CD14-positive monocyte (primary cell): ENCODE results near the gene CCDC117. TPM values are rescaled to one million over a fixed set of nuclear protein-coding genes. Genes with fewer than 3 reads are reported as not detected.

Experiments used
- DNase-seq, 3 donors: peaks; one replicate each; pipeline ENCODE4 v3.0.0-alpha.2; 2011 to 2022
- H2AFZ ChIP-seq: 2 replicates; pipeline ENCODE4 v1.6.0; 2012; ENCODE audit warnings: mild to moderate bottlenecking, low read depth, low read length, inconsistent platforms; ENCODE audit not compliant: insufficient read depth, poor library complexity, severe bottlenecking
- H3K27ac ChIP-seq, 2 donors: 1 replicate in 1 of 2; 2 replicates in 1 of 2; pipeline ENCODE4 v1.5.1; 2012 to 2013; ENCODE audit warnings: low read length in 2 of 2, control low read depth in 1 of 2, inconsistent platforms in 1 of 2, low read depth in 1 of 2, mild to moderate bottlenecking in 1 of 2
- H3K27me3 ChIP-seq, 2 donors: one replicate each; pipeline versions ENCODE4 v1.6.0 to v1.6.1; 2011 to 2013; ENCODE audit warnings: low read length in 2 of 2; ENCODE audit not compliant: control insufficient read depth in 2 of 2, insufficient read depth in 2 of 2
- H3K36me3 ChIP-seq, 2 donors: replicated peaks in 1 of 2; 1 replicate in 1 of 2; 2 replicates in 1 of 2; pipeline versions ENCODE4 v1.5.1 to v1.6.1; 2012 to 2013; ENCODE audit warnings: low read length in 2 of 2, control low read depth in 1 of 2, inconsistent platforms in 1 of 2, mild to moderate bottlenecking in 1 of 2; ENCODE audit not compliant: insufficient read depth in 2 of 2, control insufficient read depth in 1 of 2
- H3K4me1 ChIP-seq, 2 donors: 1 replicate in 1 of 2; 2 replicates in 1 of 2; pipeline versions ENCODE4 v1.5.1 to v1.6.1; 2012 to 2013; ENCODE audit warnings: low read length in 2 of 2, control low read depth in 1 of 2, inconsistent platforms in 1 of 2, mild to moderate bottlenecking in 1 of 2, moderate library complexity in 1 of 2; ENCODE audit not compliant: insufficient read depth in 2 of 2, control insufficient read depth in 1 of 2
- H3K4me2 ChIP-seq: replicated peaks from 2 replicates; pipeline ENCODE3; 2012; ENCODE audit warnings: low read length, moderate library complexity, mild to moderate bottlenecking; ENCODE audit not compliant: poor library complexity, severe bottlenecking; ENCODE audit errors: extremely low read depth
- H3K4me3 ChIP-seq, 3 experiments: fragments of 200-600 bp in 1 of 3; sonication (generic) in 1 of 3; replicated peaks in 1 of 3; 1 replicate in 2 of 3; 2 replicates in 1 of 3; pipeline ENCODE4 v1.5.1; 2011 to 2013; ENCODE audit warnings: low read length in 3 of 3, mild to moderate bottlenecking in 3 of 3, control low read depth in 2 of 3, low read depth in 2 of 3, inconsistent platforms in 1 of 3, moderate library complexity in 1 of 3
- H3K79me2 ChIP-seq: 2 replicates; pipeline ENCODE4 v1.6.0; 2012; ENCODE audit warnings: mild to moderate bottlenecking, control low read depth, inconsistent platforms, low read length, moderate library complexity; ENCODE audit not compliant: insufficient read depth
- H3K9ac ChIP-seq: 2 replicates; pipeline ENCODE4 v1.6.0; 2017; ENCODE audit warnings: low read length, mild to moderate bottlenecking; ENCODE audit not compliant: insufficient read depth, poor library complexity, severe bottlenecking
- H3K9me3 ChIP-seq, 2 donors: replicated peaks in 1 of 2; 1 replicate in 1 of 2; 2 replicates in 1 of 2; pipeline versions ENCODE4 v1.5.1 to v1.6.1; 2012 to 2013; ENCODE audit warnings: low read length in 2 of 2, control low read depth in 1 of 2; ENCODE audit not compliant: control insufficient read depth in 1 of 2, insufficient read depth in 1 of 2
- H4K20me1 ChIP-seq: 2 replicates; pipeline ENCODE4 v1.6.0; 2012; ENCODE audit warnings: mild to moderate bottlenecking, low read length, control low read depth, moderate library complexity; ENCODE audit not compliant: insufficient read depth
- H3K27ac Mint-ChIP-seq, 7 donors: one replicate each; pipeline ENCODE4 v1.8.0; 2020; ENCODE audit warnings: mild to moderate bottlenecking in 7 of 7, mixed read lengths in 7 of 7, moderate library complexity in 6 of 7, inconsistent platforms in 2 of 7
- H3K27me3 Mint-ChIP-seq, 3 donors: one replicate each; pipeline ENCODE4 v1.8.0; 2021 to 2022; ENCODE audit warnings: low read depth in 3 of 3, mild to moderate bottlenecking in 3 of 3, mixed read lengths in 3 of 3, moderate library complexity in 3 of 3, inconsistent platforms in 1 of 3
- H3K36me3 Mint-ChIP-seq, 2 donors: one replicate each; pipeline ENCODE4 v1.8.0; 2020; ENCODE audit warnings: mixed read lengths in 2 of 2, inconsistent platforms in 1 of 2, mild to moderate bottlenecking in 1 of 2
- H3K4me1 Mint-ChIP-seq: one replicate; pipeline ENCODE4 v1.8.0; 2020; ENCODE audit warnings: mild to moderate bottlenecking, mixed read lengths
- H3K4me3 Mint-ChIP-seq, 2 donors: one replicate each; pipeline ENCODE4 v1.8.0; 2020; ENCODE audit warnings: mild to moderate bottlenecking in 2 of 2, mixed read lengths in 2 of 2, moderate library complexity in 1 of 2
- H3K9me3 Mint-ChIP-seq, 7 donors: one replicate each; pipeline ENCODE4 v1.8.0; 2020 to 2022; ENCODE audit warnings: mixed read lengths in 7 of 7, mild to moderate bottlenecking in 6 of 7, moderate library complexity in 6 of 7, inconsistent platforms in 2 of 7
- CTCF ChIP-seq: fragments of 200-600 bp; IDR thresholded peaks from one replicate; pipeline ENCODE4 v1.8.0; 2022; ENCODE audit warnings: antibody characterized with exemption, mild to moderate bottlenecking
- WGBS: methylation state at CpG from one replicate; pipeline ENCODE4 v1.1.5; 2013; ENCODE audit warnings: missing lambda C conversion rate; ENCODE audit not compliant: insufficient coverage; 5-methylcytosine and 5-hydroxymethylcytosine counted together
- intact Hi-C, 2 donors: fragments of 100-400 bp; cut with micrococcal nuclease; formaldehyde crosslinking; loops; one replicate each; pipeline versions ENCODE4 v1.15.0 to v1.15.1; 2023
- polyA minus RNA-seq: library from RNA; depleted of rRNA, polyadenylated mRNA; stranded (reverse); fragments of >200 nt; gene quantifications from 2 replicates; pipeline ENCODE4 v1.2.3, GENCODE V29; 2012
- polyA plus RNA-seq, 3 donors: library from polyadenylated mRNA; depleted of rRNA in 1 of 3; unstranded in 2 of 3; stranded (reverse) in 1 of 3; fragments of 300-500 nt in 2 of 3; fragments of >200 nt in 1 of 3; fragmentation: Illumina TruSeq in 2 of 3; gene quantifications; 1 replicate in 2 of 3; 2 replicates in 1 of 3; pipeline ENCODE4 v1.2.3, GENCODE V29; 2012 to 2021
- total RNA-seq, 12 experiments: library from RNA in 1 of 12; stranded (reverse) in 1 of 12; fragments of 120-200 nt in 1 of 12; gene quantifications; one replicate each; pipeline ENCODE4 v1.2.4 and lab custom pipeline; 2013 to 2026; ENCODE audit warnings: mixed read lengths in 6 of 12, inconsistent platforms in 1 of 12

The CCDC117 gene
- 20.7 TPM for total RNA-seq (2013)
- polyA plus RNA-seq, result 10 to 100 TPM in 2 of 3 donors, 1 to 10 TPM in 1; 6.8 to 12.6 (median 10.3) TPM
- 5.3 and 6.8 TPM in 2 replicates for polyA minus RNA-seq
- 28.0 to 113 (median 60.0) reads per million in 11 experiments for total RNA-seq (lab: John Stamatoyannopoulos, UW)

- peak within 1 kb of the TSS; percentile 85 for H2AFZ ChIP-seq
- intact Hi-C loops, result loop anchor here (1.0 to 10.0 kb wide), 4 partner anchors 28 to 52 kb away; partner anchors contain the start of genes HSCB (in 2 of the 2) and XBP1 (in 1 of the 2)
- H4K20me1 ChIP-seq, result peaks cover 42% of the 10 kb centered on the region
- peak within 1 kb of the TSS; percentile 83 to 93 for H3K27ac ChIP-seq
- H3K27me3 ChIP-seq, result no peaks in the 10 kb centered on the region
- DNase-seq, result peak; percentile 89 to 93 (median 90)
- Mint-ChIP-seq H3K27ac (peak within 1 kb of the TSS; percentile 83 to 97 (median 92)), H3K27me3 (peaks cover 0 to 2% (median 1%) of the 10 kb centered on the region in 3 donors), H3K4me1 (peaks cover 20% of the 10 kb centered on the region), H3K9me3 (peaks cover 0 to 10% (median 7%) of the 10 kb centered on the region in 7 donors), H3K4me3 (peak within 1 kb of the TSS; percentile 87 to 93), H3K36me3 (peaks cover 16 to 32% of the 10 kb centered on the region in 2 donors)
- peaks cover 5% of the 10 kb centered on the region in 2 donors for H3K9me3 ChIP-seq
- TF ChIP-seq CTCF, result peak; percentile 54
- H3K4me1 ChIP-seq, result peaks cover 17 to 19% of the 10 kb centered on the region in 2 donors
- peaks cover 53% of the 10 kb centered on the region for H3K79me2 ChIP-seq
- under 1% methylated on average over 86 of the region's 92 CpGs for WGBS
- peak within 1 kb of the TSS; percentile 86 for H3K4me2 ChIP-seq
- peak within 1 kb of the TSS; percentile 85 to 95 (median 90) for H3K4me3 ChIP-seq
- peaks cover 9 to 28% of the 10 kb centered on the region in 2 donors for H3K36me3 ChIP-seq
- H3K9ac ChIP-seq, result peak within 1 kb of the TSS; percentile 96
Measured at GRCh38 chr22:28772633-28773460, at the start of gene CCDC117. CCDC117 (plus strand) TSS chr22:28772695; CDS start chr22:28772850, 155 bp downstream.

GRCh38 chr22:28728002-28728401 lies 44.5 kb upstream of the CCDC117 start:
- Mint-ChIP-seq H3K4me3 (no peak overlapping the region), H3K27me3 (peaks cover 0 to 3% (median 0%) of the 10 kb centered on the region in 3 donors), H3K27ac (peak overlapping the region in 1 of 7 donors; percentile 68), H3K4me1 (peaks cover 3% of the 10 kb centered on the region), H3K9me3 (peaks cover 0 to 2% (median 0%) of the 10 kb centered on the region in 7 donors), H3K36me3 (peaks cover 38 to 74% of the 10 kb centered on the region in 2 donors)
- intact Hi-C loops, result no loop called here
- no peak overlapping the region for H2AFZ ChIP-seq
- H3K27ac ChIP-seq, result no peak overlapping the region
- no peaks in the 10 kb centered on the region for H4K20me1 ChIP-seq
- peaks cover 16 to 53% of the 10 kb centered on the region in 2 donors for H3K36me3 ChIP-seq
- no peak overlapping the region for H3K4me2 ChIP-seq
- WGBS, result no CpG with 5 or more reads among the region's 1 CpG
- H3K9ac ChIP-seq, result no peak overlapping the region
- no peaks in the 10 kb centered on the region for H3K9me3 ChIP-seq
- no peak for DNase-seq
- H3K79me2 ChIP-seq, result no peaks in the 10 kb centered on the region
- H3K4me1 ChIP-seq, result no peaks in the 10 kb centered on the region
- H3K4me3 ChIP-seq, result no peak overlapping the region
- no peak for TF ChIP-seq CTCF
- H3K27me3 ChIP-seq, result no peaks in the 10 kb centered on the region
